HepG2 (cell line): ENCODE data around the gene BTBD8. TPM values are rescaled to one million over a fixed set of nuclear protein-coding genes. Genes with fewer than 3 reads are reported as not detected.
A peak's percentile ranks its signal among the peaks of the same experiment; 100 is the strongest.

Experiments
- ATAC-seq: fragments of 200-7000 bp; cut with Tn5 transposase; 3 replicates; pipeline ENCODE4 v1.9.1; 2020; ENCODE audit warnings: mild to moderate bottlenecking, moderate library complexity
- BruUV-seq: library from RNA; stranded (reverse); fragments of 400-500 nt; replicated peaks from 2 replicates; lab custom pipeline; 2021; lab: Mats Ljungman, UMichigan
- CTCF ChIA-PET: fragments of 300-600 bp; formaldehyde crosslinking; extraction: SDS; loops from one replicate; lab custom pipeline; 2021; ENCODE audit warnings: low total read pairs, inconsistent platforms, low intra/inter-chr PET ratio; lab: Yijun Ruan, JAX
- POLR2A ChIA-PET: fragments of 350-600 bp; sonication (Branson Sonifier 250); formaldehyde crosslinking; loops from one replicate; lab custom pipeline; 2020; ENCODE audit warnings: antibody characterized with exemption, inconsistent platforms; lab: Yijun Ruan, JAX
- DNase-seq: peaks from one replicate; pipeline ENCODE4 v3.0.0-alpha.2; 2015; ENCODE audit warnings: low spot score
- FAIRE-seq: peaks from 3 replicates; lab custom pipeline; 2011; peaks lifted over from hg19 to GRCh38; lab: Jason Lieb, UNC
- H2AFZ ChIP-seq: one replicate; pipeline ENCODE4 v1.6.1; 2011; ENCODE audit warnings: low read length, inconsistent platforms
- H3K27ac ChIP-seq: fragments of 300-600 bp; 3 replicates; pipeline ENCODE4 v1.8.0; 2011; ENCODE audit warnings: mixed run types, mild to moderate bottlenecking, mixed read lengths, low read length, inconsistent platforms; ENCODE audit not compliant: insufficient read depth; ENCODE audit errors: extremely low read length
- H3K27me3 ChIP-seq, 2 experiments: fragments of 200-600 bp in 1 of 2; 2 replicates in 1 of 2; 3 replicates in 1 of 2; pipeline versions ENCODE4 v1.6.0 to v1.8.0; 2011; ENCODE audit warnings: low read length in 2 of 2, mild to moderate bottlenecking in 2 of 2, moderate library complexity in 2 of 2, inconsistent platforms in 1 of 2; ENCODE audit not compliant: insufficient read depth in 2 of 2, control insufficient read depth in 1 of 2
- H3K36me3 ChIP-seq, 2 experiments: fragments of 200-600 bp in 1 of 2; replicated peaks in 1 of 2; 2 replicates in 1 of 2; 3 replicates in 1 of 2; pipeline versions ENCODE4 v1.5.1 to v1.8.0; 2011; ENCODE audit warnings: low read length in 2 of 2, inconsistent platforms in 1 of 2; ENCODE audit not compliant: insufficient read depth in 2 of 2, control insufficient read depth in 1 of 2
- H3K4me1 ChIP-seq: 2 replicates; pipeline ENCODE4 v1.5.1; 2012; ENCODE audit warnings: low read length, inconsistent platforms; ENCODE audit not compliant: insufficient read depth
- H3K4me2 ChIP-seq: 2 replicates; pipeline ENCODE4 v1.6.0; 2011; ENCODE audit warnings: low read depth, low read length, inconsistent platforms
- H3K4me3 ChIP-seq, 3 experiments: fragments of 200-600 bp in 1 of 3; sonication (generic), shearing (Covaris generic) in 1 of 3; replicated peaks in 1 of 3; 2 replicates each; pipeline ENCODE4 v1.5.1; 2011 to 2016; ENCODE audit warnings: low read length in 3 of 3, inconsistent platforms in 2 of 3, low read depth in 2 of 3, mild to moderate bottlenecking in 2 of 3, control low read depth in 1 of 3, mixed read lengths in 1 of 3; ENCODE audit not compliant: insufficient read depth in 1 of 3
- H3K79me2 ChIP-seq: one replicate; pipeline ENCODE4 v1.6.1; 2011; ENCODE audit warnings: low read length, inconsistent platforms; ENCODE audit not compliant: insufficient read depth
- H3K9ac ChIP-seq: 2 replicates; pipeline ENCODE4 v1.6.0; 2011; ENCODE audit warnings: mild to moderate bottlenecking, low read depth, low read length, inconsistent platforms; ENCODE audit not compliant: insufficient read depth
- H3K9me3 ChIP-seq: 2 replicates; pipeline ENCODE4 v1.5.1; 2012; ENCODE audit warnings: mild to moderate bottlenecking, low read length
- H4K20me1 ChIP-seq: 2 replicates; pipeline ENCODE4 v1.6.0; 2011; ENCODE audit warnings: inconsistent platforms, mild to moderate bottlenecking, low read length, moderate library complexity; ENCODE audit not compliant: insufficient read depth
- CEBPB ChIP-seq: IDR thresholded peaks from 2 replicates; pipeline ENCODE4 v1.6.1; 2011; ENCODE audit warnings: low read depth, low read length, improper control_type of control experiment, borderline replicate concordance
- MEIS1 ChIP-seq: sonication (generic); formaldehyde crosslinking; IDR thresholded peaks from 2 replicates; pipeline ENCODE4 v1.9.0; 2021; ENCODE audit warnings: mild to moderate bottlenecking, missing genetic modification reagents, moderate library complexity, borderline replicate concordance
- WGBS: methylation state at CpG from one replicate; pipeline ENCODE4 v1.1.6; 2017; ENCODE audit warnings: low lambda C conversion rate; 5-methylcytosine and 5-hydroxymethylcytosine counted together
- in situ Hi-C: cut with HindIII; loops from 2 replicates; pipeline ENCODE4 v1.10.0; 2017; ENCODE audit warnings: low pct_unique_long_range_greater_than_20kb; ENCODE audit not compliant: extremely low pct_ligation_motif_present
- intact Hi-C: fragments of 100-400 bp; cut with micrococcal nuclease; formaldehyde crosslinking; loops from one replicate; pipeline ENCODE4 v1.10.0; 2022; ENCODE audit not compliant: unreplicated experiment
- polyA plus RNA-seq, 8 experiments: library from polyadenylated mRNA; depleted of rRNA in 3 of 8; stranded (reverse) in 7 of 8; unstranded in 1 of 8; fragments of >200 nt; fragmentation: Illumina TruSeq in 4 of 8; extraction: Trizol in 4 of 8; gene quantifications; 2 replicates each; pipeline versions ENCODE4 v1.2.1 to v1.2.3, GENCODE V29; 2011 to 2016; ENCODE audit warnings: low read depth in 4 of 8, missing spikeins in 1 of 8, mixed read lengths in 1 of 8; ENCODE audit not compliant: insufficient read depth in 1 of 8
- total RNA-seq, 5 experiments: library from RNA; depleted of rRNA; stranded (reverse); fragments of >200 nt; fragmentation: Illumina TruSeq; extraction: Trizol; gene quantifications; 2 replicates each; pipeline ENCODE4 v1.2.3, GENCODE V29; 2016; ENCODE audit warnings: low read depth in 1 of 5
- TF ChIP-seq, protein P1 (sequence below): sonication (generic); formaldehyde crosslinking; IDR thresholded peaks from 2 replicates; pipeline ENCODE4 v1.5.0; 2020; ENCODE audit warnings: missing genetic modification reagents

The BTBD8 gene
- total and polyA plus RNA-seq, 2 of the 13 experiments (the other 11 are each of a cell fraction or from before 2014, with no cell fraction given), result 0.41 to 1.8 TPM

DNA sequence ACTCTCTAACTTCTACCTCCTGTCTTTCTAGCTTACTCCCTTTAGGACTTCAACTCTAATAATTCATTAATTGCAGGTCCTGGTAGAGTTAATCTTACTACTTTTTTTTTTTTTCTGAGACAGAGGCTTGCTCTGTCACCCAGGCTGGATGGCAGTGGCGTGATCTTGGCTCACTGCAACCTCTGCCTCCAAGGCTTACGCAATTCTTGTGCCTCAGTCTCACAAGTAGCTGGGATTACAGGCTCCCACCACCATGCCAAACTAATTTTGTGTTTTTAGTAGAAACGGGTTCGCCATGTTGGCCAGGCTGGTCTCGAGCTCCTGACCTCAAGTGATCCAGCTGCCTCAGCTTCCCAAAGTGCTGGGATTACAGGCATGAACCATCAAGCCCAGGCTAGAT lies 15.7 kb downstream of the BTBD8 start:
- Histone ChIP-seq H3K36me3 (no peaks in the 10 kb centered on the region), H3K27me3 (no peaks in the 10 kb centered on the region)
- BruUV-seq, result no TSS peak

DNA sequence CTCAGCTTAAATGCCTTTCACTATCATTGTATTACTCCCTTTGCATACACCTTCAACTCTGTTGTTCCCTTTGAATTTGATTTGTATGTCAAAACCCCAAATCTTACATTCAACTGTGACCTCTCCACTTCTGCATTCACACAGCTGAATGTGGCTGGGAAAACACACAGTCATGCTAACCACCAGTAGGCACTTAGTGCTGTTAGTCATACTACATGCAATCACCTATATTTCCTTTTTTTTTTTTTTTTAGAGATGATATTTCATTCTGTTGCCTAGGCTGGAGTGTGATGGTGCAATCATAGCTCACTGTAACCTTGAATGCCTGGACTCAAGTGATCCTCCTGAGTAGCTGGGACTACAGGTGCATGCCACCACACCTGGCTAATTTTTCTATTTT lies 16.2 kb downstream of the BTBD8 start:
- in situ Hi-C loops, result no loop called here
- CTCF ChIA-PET, result no interaction called here

More for the DNA sequence above, 15.7 kb downstream of the BTBD8 start:
- CTCF ChIA-PET, result no interaction called here
- in situ Hi-C loops, result no loop called here
- Histone ChIP-seq H3K4me1 (no peaks in the 10 kb centered on the region), H3K27ac (no peak overlapping the region), H2AFZ (no peak overlapping the region), H3K9ac (no peak overlapping the region), H3K4me3 (no peak overlapping the region), H3K9me3 (no peaks in the 10 kb centered on the region), H3K4me2 (no peak overlapping the region), H3K79me2 (no peaks in the 10 kb centered on the region), H4K20me1 (no peaks in the 10 kb centered on the region)
- no peak for DNase-seq
- no peak for FAIRE-seq
- POLR2A ChIA-PET, result no interaction called here
- intact Hi-C loops, result no loop called here
- TF ChIP-seq, protein P1, sequence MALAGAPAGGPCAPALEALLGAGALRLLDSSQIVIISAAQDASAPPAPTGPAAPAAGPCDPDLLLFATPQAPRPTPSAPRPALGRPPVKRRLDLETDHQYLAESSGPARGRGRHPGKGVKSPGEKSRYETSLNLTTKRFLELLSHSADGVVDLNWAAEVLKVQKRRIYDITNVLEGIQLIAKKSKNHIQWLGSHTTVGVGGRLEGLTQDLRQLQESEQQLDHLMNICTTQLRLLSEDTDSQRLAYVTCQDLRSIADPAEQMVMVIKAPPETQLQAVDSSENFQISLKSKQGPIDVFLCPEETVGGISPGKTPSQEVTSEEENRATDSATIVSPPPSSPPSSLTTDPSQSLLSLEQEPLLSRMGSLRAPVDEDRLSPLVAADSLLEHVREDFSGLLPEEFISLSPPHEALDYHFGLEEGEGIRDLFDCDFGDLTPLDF (CRISPR knock-in tag), result no peak
- TF ChIP-seq CEBPB, result peak; percentile 37; the same call in 1 of the 2 replicates
- ATAC-seq, result no peak
- WGBS, result 90% methylated on average over 5 of the region's 5 CpGs

More for the DNA sequence above, 16.2 kb downstream of the BTBD8 start:
- no peak for TF ChIP-seq MEIS1
- BruUV-seq, result no TSS peak
- no peaks in the 10 kb centered on the region for H3K79me2 ChIP-seq
- no peak overlapping the region for H2AFZ ChIP-seq
- H3K27me3 ChIP-seq, result no peaks in the 10 kb centered on the region
- H3K36me3 ChIP-seq, result no peaks in the 10 kb centered on the region
- H3K4me1 ChIP-seq, result no peaks in the 10 kb centered on the region
- intact Hi-C loops, result no loop called here
- FAIRE-seq (no peak), ATAC-seq (no peak), DNase-seq (no peak)
- no peaks in the 10 kb centered on the region for H3K9me3 ChIP-seq
- no peak overlapping the region for H3K4me3 ChIP-seq
- H3K4me2 ChIP-seq, result no peak overlapping the region
- H3K9ac ChIP-seq, result no peak overlapping the region
- no peak overlapping the region for H3K27ac ChIP-seq
- no peaks in the 10 kb centered on the region for H4K20me1 ChIP-seq
- POLR2A ChIA-PET, result no interaction called here
